GM18517 (cell line): ENCODE results near the gene CDH15.
"Not testable (repeated sequence)": the region's sequence is repeated elsewhere in the genome, so short reads cannot be mapped to it uniquely, and the experiment has no call there.

Experiments
- ATAC-seq: cut with Tn5 transposase; IDR thresholded peaks from one replicate; pipeline ENCODE4 v1.9.1; 2021; ENCODE audit warnings: mild to moderate bottlenecking, moderate library complexity; ENCODE audit not compliant: unreplicated experiment

Gene CDH15

DNA sequence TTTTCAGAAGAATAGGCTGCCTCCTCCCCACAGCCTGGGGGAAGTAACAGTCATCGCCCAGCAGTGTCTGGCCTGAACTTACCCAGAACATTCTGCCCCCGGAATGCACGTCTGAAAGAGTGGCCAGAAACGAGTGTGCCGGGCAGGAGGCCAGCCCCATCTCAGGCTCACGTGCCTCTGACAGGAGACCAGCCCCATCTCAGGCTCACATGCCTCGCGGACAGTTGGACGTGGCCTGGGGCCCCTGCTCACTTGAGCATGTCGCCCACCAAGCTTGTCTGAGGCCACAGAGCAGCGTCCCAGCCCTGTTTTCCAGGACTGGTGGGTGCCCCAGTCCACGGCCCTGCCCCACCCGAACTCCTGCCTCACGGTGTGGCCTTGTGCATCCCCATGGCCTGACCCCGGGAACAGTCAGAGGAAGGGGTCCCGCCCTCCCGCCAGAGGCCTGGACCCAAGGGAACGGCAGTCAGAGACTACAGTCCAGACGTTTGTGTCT, 16.3 kb upstream of the CDH15 start:
- no peak for ATAC-seq

GRCh38 chr16:89155851-89156739, 15.5 kb upstream of the CDH15 start:
- ATAC-seq: no peak

DNA sequence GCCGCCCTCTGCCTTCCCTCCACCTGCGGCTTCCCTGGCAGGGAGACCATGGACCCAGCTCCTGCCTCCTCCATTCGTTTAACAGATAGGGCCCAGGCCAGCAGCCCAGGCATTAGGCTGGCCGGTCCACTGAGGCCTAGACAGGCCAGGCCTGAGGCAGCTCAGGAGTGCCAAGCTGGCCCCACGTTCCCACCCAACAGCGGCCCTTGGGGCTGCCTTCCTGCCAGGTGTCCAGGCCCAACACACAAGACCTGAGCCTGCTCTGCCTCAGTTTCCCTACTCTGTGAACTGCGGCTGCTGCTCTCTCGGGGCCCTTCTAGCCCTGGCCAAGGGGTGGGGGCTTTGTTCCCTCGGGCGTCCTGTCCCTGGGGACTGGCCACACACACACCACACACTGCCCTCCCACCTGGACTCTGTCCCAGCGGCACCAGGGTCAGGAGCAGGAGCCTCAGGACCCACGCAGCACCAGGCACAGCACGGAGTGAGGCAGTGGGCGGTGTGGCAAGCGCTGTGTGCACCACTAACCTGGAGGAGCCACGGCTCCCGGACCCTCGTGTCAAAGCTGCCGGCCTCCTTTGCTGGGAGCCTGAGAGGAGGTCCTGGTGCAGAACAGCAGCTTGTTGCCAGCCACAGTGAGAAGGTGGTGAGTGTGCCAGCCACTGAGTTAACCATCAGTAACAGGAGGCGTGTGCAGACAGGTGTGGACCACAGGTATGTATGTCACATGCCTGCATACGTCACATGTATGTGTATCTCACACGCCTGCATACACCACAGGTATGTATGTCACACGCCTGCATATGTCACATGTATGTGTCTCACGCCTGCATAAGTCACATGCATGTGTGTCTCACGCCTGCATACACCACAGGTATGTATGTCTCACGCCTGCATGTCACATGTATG, 14.6 kb upstream of the CDH15 start:
- ATAC-seq: no peak

DNA sequence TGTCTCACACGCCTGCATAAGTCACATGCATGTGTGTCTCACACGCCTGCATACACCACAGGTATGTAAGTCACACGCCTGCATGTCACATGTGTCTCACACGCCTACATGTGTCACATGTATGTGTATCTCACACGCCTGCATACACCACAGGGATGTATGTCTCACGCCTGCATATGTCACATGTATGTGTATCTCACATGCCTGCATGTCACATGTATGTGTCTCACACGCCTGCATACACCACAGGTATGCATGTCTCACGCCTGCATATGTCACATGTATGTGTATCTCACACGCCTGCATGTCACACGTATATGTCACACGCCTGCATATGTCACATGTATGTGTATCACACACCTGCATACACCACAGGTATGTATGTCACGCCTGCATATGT, 13.8 kb upstream of the CDH15 start:
- ATAC-seq: no peak

GRCh38 chr16:89159066-89159849, 12.3 kb upstream of the CDH15 start:
- ATAC-seq: no peak

DNA sequence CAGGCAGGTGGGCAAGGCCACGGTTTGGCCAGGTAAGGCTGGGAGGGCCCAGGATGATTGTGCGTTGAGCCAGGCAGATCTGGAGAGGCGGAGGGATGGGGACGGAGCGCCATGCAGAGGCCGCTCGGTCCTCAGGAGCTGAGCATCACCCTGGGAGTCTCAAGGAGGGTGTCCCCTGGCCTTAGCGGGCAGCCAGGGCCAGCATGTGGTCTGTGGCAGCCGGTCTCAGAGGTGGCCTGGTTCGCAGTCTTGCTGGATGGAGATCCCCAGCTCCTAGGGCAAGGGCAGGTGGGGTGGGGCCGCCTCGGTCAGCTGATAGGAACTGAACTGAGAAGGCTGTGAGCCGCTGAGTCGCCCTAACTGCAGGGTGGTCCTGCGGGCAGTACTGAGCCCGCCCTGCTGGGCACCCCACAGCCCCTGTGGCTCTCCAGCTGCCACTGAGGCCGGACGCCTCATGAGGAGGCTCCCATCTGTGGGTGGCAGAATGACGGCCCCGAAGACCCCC, 11.6 kb upstream of the CDH15 start:
- no peak for ATAC-seq

DNA sequence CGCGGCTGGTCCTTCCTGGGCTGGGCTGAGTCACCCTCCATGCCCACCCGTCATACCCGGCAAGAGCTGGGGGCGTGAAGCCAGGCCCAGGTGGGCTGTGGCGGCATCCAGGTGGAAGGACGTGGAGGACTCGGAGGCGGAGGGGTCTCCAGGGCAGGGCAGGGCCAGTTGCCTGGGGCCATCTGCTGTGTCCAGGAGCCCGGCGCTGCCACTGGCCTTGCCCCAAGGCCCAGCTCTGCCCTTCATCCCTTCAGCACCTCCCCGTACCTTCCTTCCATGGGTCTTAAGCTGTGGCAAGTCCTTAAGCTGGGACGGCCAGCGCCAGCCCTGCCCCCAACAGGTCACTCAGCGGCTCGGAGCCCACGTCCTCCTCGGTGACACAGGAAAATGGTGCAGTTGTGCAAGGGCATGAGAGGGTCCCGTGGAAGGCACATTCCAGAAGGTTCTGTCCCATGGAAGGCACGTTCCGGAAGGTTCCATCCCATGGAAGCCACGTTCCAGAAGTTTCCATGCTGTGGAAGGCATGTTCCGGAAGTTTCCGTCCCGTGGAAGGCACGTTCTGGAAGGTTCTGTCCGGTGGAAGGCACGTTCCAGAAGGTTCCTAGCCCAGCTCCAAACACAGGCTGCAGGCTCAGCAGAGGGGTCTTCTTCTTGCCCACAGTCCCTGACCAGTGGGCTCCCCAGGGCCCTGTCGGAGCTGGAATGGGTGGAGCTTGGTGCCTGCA, 10.4 kb upstream of the CDH15 start:
- ATAC-seq: no peak

GRCh38 chr16:89161763-89162713, 9.5 kb upstream of the CDH15 start:
- no peak for ATAC-seq

DNA sequence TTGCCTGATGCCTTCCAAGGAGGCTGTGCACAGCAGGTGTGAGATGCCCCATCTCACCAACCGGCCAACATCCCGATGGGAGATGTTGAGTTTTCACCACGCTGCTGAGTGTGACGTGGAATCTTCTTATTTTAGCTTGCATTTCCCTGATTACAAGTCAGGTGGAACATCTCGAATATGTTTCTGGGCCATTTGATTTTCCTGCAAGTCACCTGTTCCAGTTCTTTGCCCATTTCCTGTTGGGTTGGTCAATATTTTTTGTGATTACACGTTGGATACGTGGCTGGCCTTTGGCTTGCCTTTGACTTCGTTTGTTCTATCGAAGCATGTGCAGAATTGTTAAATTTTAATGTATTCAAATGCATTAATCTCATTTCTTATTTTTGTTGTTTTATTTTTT, 8.3 kb upstream of the CDH15 start:
- no peak for ATAC-seq

DNA sequence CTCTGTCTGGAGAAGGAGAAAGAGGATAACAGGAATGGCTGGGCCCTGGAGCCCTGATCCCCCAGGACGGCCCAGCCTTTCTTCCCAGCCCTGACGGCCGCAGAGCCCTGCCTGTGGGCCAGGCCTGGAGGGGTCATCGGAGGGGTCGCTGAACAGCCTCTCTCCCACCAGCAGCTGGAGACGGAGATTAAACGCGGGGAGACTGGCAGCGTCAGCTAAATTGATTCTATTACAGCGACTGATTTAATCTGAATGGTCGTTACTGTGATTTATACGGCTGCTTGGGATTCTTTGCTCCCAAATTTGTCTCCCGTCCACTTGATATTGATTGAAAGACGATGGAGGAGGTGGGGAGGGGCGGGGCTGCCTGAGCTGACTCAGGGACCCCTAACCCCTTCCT, 7.1 kb upstream of the CDH15 start:
- ATAC-seq: no peak

- no peak for ATAC-seq
Measured at GRCh38 chr16:89164847-89165680, 6.5 kb upstream of the CDH15 start.

DNA sequence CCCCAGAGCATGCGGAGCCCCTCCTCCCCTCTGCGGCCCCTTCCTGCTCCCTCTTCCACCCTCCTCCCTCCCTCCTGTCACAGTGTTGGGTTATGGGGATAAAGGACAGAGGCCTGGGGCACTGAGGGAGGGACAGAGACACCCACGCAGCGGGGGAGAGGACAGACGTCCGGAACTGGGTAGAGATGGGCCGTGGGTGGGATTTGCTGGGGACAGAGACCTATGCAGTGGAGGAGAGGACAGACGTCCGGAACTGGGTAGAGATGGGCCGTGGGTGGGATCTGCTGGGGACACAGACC, 5.9 kb upstream of the CDH15 start:
- ATAC-seq: not testable (repeated sequence)

- ATAC-seq: no peak
Measured at GRCh38 chr16:89166696-89167424, 4.7 kb upstream of the CDH15 start.

GRCh38 chr16:89167425-89167941, 4.1 kb upstream of the CDH15 start:
- no peak for ATAC-seq

DNA sequence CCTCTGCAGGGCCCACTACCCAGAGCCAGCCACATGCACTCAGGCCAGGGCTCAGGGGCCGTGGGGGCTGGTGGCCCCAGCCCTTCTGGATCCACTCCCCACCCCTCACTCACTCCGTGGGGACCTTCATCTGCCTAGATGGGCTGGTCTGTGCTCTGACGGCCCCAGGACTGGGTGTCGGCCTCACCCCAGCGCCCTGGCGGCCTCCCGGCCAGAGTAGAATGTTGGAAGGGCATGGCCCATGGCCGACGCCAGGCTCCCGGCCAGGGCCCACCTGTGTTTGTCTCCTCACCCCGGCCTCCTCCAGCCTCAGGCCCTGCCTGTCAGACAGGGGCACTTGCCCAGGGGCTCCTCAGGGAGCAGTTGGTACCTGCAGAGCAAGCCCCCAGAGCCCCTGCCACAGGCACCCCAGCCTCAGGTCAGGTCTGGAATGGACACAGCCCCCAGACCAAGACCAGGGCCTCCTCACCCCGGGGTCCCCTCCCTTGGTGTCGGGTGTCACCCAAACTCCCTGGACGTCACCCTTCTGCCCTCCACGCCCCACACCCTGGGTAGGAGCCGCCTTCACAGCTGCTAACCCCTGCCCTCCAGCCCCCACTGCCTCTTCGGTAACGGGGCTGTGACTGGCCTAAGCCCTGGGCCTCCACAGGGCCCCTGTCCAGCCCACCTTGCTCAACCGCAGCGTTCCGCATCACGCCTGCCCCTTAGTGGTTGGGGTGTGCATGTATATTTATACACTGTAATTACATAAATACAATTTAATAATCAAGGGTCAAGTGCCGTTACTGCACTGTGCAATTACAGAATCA, 3.0 kb upstream of the CDH15 start:
- ATAC-seq: no peak

- ATAC-seq: no peak
Measured at GRCh38 chr16:89169778-89170177, 1.8 kb upstream of the CDH15 start.
